ENCODE results near the gene SLC25A40. TPM values are rescaled to one million over a fixed set of nuclear protein-coding genes. Genes with fewer than 3 reads are reported as not detected.

The SLC25A40 gene
- total RNA-seq, 1 experiment from 2014 or later = 43.7 TPM

- DNase-seq (ENCODE audit: low read depth, low spot score) = no peak
- Histone ChIP-seq H3K4me3 (ENCODE audit: low read depth in 2 of 2, low read length in 2 of 2) (no peak overlapping the region), H3K27ac (ENCODE audit: low read length) (no peak overlapping the region), H3K27me3 (ENCODE audit: control insufficient read depth, insufficient read depth, low read length) (no peaks in the 10 kb centered on the region), H3K36me3 (ENCODE audit: control insufficient read depth, insufficient read depth, low read length) (no peaks in the 10 kb centered on the region), H3K4me1 (ENCODE audit: control insufficient read depth, insufficient read depth, low read length) (no peaks in the 10 kb centered on the region), H3K9me3 (ENCODE audit: control insufficient read depth, insufficient read depth, low read depth, low read length) (no peaks in the 10 kb centered on the region)
- TF ChIP-seq SIN3A (IDR thresholded peaks at IDR 0.05; ENCODE audit: borderline replicate concordance, insufficient read depth, low read depth, low read length) = no peak
- TF ChIP-seq CTCF (IDR thresholded peaks at IDR 0.05) = no peak
- TF ChIP-seq REST (IDR thresholded peaks at IDR 0.05; ENCODE audit: insufficient read depth in 1 of 2, low read depth in 2 of 2, low read length in 1 of 2) = no peak
- no peak for TF ChIP-seq POLR2AphosphoS5 (IDR thresholded peaks at IDR 0.05; ENCODE audit: low read depth, low read length)
- no peak for TF ChIP-seq TCF7L2 (IDR thresholded peaks at IDR 0.05; ENCODE audit: low read depth, low read length)
- ChIA-PET POLR2A (no interaction called here), CTCF (interaction anchor here (0.6 kb wide), 1 partner anchor 12 kb away, joined by 3 read pairs; no protein-coding TSS in a partner anchor)
- no peak for ATAC-seq
- intact Hi-C loops (cut with micrococcal nuclease; ENCODE audit: unreplicated experiment) = loop anchor here (5.0 to 10.0 kb wide), 2 partner anchors 315 to 367 kb away; no protein-coding TSS in a partner anchor
- BruUV-seq (replicated peaks) = no TSS peak
- in situ Hi-C loops (cut with HindIII; ENCODE audit: low pct_unique_long_range_greater_than_20kb, low sequenced_read_pairs) = no loop called here
Measured at GRCh38 chr7:87797395-87797794, 78.8 kb downstream of the SLC25A40 start.

GRCh38 chr7:87785368-87785995 is 90.7 kb downstream of the SLC25A40 start:
- ATAC-seq = no peak
- DNase-seq (ENCODE audit: low read depth, low spot score) = no peak
- POLR2A ChIA-PET = no interaction called here
- H3K27me3 ChIP-seq (ENCODE audit: control insufficient read depth, insufficient read depth, low read length) = no peaks in the 10 kb centered on the region
- H3K4me1 ChIP-seq (ENCODE audit: control insufficient read depth, insufficient read depth, low read length) = no peaks in the 10 kb centered on the region
- no peaks in the 10 kb centered on the region for H3K9me3 ChIP-seq (ENCODE audit: control insufficient read depth, insufficient read depth, low read depth, low read length)
- in situ Hi-C loops (cut with HindIII; ENCODE audit: low pct_unique_long_range_greater_than_20kb, low sequenced_read_pairs) = no loop called here
- H3K36me3 ChIP-seq (ENCODE audit: control insufficient read depth, insufficient read depth, low read length) = no peaks in the 10 kb centered on the region
- CTCF ChIA-PET = no interaction called here
- no peak for TF ChIP-seq TCF7L2 (IDR thresholded peaks at IDR 0.05; ENCODE audit: low read depth, low read length)
- TF ChIP-seq CTCF (IDR thresholded peaks at IDR 0.05) = no peak
- TF ChIP-seq POLR2AphosphoS5 (IDR thresholded peaks at IDR 0.05; ENCODE audit: low read depth, low read length) = no peak
- no peak for TF ChIP-seq REST (IDR thresholded peaks at IDR 0.05; ENCODE audit: insufficient read depth in 1 of 2, low read depth in 2 of 2, low read length in 1 of 2)
- no peak for TF ChIP-seq SIN3A (IDR thresholded peaks at IDR 0.05; ENCODE audit: borderline replicate concordance, insufficient read depth, low read depth, low read length)
- intact Hi-C loops (cut with micrococcal nuclease; ENCODE audit: unreplicated experiment) = no loop called here
- H3K4me3 ChIP-seq (ENCODE audit: low read depth in 2 of 2, low read length in 2 of 2) = no peak overlapping the region
- H3K27ac ChIP-seq (ENCODE audit: low read length) = no peak overlapping the region
- BruUV-seq (replicated peaks) = no TSS peak
